HG03039 (cell line): ENCODE results near the gene OSBPL5.

Experiments used
- ATAC-seq: cut with Tn5 transposase; IDR thresholded peaks from one replicate; pipeline ENCODE4 v1.9.1; 2021; ENCODE audit warnings: mild to moderate bottlenecking, moderate library complexity; ENCODE audit not compliant: unreplicated experiment

The OSBPL5 gene

DNA sequence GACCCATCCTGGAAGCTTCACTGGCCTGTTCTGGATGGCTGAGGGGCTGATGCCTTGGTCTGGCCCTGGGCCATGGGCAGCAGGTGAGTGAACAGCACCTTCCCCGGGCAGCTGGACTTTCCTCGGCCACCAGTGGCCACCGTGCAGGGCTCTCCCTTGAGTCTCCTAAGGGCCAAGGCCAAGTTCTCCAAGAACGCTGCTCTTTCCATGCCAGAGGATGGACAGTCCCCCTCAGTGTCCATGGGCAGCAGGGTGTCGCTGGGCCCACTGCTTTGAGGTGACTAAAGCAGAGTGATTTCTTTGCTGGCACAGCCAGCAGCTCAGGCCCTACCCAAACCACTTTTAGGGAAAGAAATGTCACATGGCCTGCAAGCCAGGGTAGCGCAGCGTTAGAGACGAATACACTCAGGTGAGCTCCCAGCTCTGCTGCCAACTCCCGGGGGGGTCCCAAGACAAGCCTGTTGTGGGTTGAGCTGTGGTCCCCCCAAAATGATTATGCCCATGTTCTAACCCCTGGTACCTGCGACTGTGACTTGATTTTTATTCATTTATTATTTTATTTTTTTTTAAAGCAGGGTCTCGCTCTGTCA is 104.6 kb downstream of the OSBPL5 start:
- ATAC-seq = no peak

GRCh38 chr11:3058753-3059664 is 106.1 kb downstream of the OSBPL5 start:
- no peak for ATAC-seq

DNA sequence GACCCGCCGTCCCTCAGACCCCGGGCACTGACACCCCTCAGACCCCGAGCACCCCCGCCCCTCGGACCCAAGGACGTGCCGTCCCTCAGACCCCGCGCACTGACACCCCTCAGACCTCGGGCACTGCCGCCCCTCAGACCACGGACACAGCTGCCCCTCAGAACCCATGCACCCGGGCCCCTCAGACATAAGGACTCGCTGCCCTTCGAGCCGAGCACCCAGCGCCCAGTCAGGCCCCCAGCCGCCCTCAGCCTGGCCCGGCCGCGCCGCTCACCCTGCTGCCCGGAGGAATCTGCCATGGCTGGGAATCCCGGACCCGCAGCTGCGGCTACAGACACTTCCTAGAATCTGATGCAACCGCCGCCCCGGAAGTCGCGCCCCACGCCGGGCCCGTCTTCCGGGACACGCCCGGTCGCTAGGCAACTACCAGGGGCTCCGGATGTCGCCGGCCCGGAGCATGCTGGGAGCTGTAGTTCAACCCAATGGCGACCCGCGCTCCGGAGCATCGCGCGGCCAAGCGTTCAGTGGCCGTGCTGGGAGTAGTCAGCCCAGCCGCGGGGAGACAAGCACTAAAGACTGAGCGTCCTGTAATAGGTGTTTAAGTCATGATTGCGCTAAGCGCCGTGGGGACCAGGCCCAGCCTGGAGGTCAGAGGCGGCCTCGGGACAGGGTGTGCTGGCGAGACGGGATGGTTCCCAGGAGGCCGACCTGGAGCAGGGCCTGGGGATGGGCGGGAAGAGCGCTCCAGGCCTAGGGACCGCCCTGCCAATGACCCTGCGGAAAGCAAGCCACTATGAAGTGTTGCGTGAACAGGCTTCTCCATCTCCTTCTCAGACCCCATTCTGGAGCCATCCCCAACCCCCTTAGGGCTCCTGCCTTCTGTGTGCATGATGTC is 107.8 kb downstream of the OSBPL5 start, which contains the start of gene CARS1:
TSS of gene CARS1 (minus strand) at position 355 of the 895 bp plus-strand sequence. CDS start at position 299, 56 bp downstream.
- ATAC-seq = peak; percentile 97

GRCh38 chr11:3056296-3057068 is 108.6 kb downstream of the OSBPL5 start:
- ATAC-seq = no peak

- ATAC-seq = no peak
Measured at GRCh38 chr11:3055891-3056290, 109.2 kb downstream of the OSBPL5 start.

- ATAC-seq = no peak
Measured at GRCh38 chr11:3052567-3052966, 112.5 kb downstream of the OSBPL5 start.

GRCh38 chr11:3052109-3052479 is 113.0 kb downstream of the OSBPL5 start:
- no peak for ATAC-seq

DNA sequence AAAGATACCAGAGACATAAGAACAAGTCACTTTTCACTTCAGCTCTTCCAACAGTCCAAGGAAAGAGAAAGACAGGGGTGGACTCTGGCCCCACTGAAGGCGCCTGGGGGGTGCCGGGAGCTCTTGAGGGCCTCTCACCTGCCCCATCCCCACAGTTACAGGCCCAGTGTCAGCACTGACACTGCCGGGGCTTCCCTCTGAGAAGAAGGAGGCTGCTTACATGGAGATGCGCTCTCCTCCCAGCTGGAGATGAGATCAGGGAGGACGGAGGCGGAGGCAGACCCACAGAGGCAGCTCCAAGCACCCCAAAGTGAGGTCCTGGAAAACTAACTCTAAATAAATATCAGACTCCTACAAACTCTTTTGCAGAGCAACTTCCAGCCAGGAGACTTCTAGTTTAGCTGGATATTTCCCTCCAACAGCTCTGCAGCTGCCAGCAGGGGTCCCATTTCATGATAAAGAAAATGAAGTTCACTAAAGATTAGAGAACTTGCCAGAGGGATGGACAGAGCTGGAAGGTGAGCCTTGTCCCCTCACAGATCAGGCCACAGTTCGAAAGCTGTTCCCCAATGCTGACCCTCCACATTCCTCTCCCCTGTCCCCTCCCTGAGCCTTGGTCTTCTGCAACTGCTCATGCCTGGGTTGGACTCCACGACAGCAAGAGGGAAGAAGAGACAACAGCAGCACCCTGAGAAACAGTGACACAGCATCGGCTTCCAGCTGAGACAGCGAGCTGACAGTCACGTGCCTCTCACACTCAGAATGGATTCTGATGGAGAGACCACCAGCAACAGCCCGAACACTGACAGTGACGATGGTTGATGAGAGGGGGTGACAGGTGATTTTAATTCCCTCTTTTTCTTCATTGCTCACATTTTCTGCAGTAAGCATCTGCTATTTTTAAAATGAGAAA is 113.7 kb downstream of the OSBPL5 start:
- no peak for ATAC-seq

GRCh38 chr11:3050386-3051195 is 114.5 kb downstream of the OSBPL5 start:
- no peak for ATAC-seq

GRCh38 chr11:3049430-3050243 is 115.5 kb downstream of the OSBPL5 start:
- peak; percentile 81 for ATAC-seq

GRCh38 chr11:3047637-3048036 is 117.5 kb downstream of the OSBPL5 start:
- no peak for ATAC-seq

- no peak for ATAC-seq
Measured at GRCh38 chr11:3046641-3047040, 118.5 kb downstream of the OSBPL5 start.

DNA sequence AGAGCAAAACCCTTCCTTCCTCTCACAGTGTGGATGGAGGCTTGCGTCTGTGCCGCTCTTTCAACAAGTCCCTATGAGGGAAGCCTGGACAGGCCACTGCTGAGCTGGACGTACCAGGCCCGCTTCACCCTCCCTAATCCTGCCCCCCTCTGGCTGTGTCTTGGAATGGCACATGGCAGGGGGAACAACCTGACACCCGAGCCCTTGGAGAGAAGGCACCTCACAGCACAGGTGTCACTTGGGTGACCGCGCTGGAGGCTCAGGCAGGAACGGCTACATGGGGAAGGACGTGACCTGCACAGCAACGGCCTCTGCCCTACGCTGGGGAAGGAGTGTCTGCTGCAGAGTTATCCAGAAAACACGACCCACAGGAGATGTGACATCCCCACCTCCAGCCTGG is 118.9 kb downstream of the OSBPL5 start:
- no peak for ATAC-seq

GRCh38 chr11:3044915-3045314 is 120.2 kb downstream of the OSBPL5 start:
- ATAC-seq = no peak

GRCh38 chr11:3044004-3044403 is 121.1 kb downstream of the OSBPL5 start:
- ATAC-seq = no peak

GRCh38 chr11:3043315-3043871 is 121.7 kb downstream of the OSBPL5 start:
- no peak for ATAC-seq

GRCh38 chr11:3042496-3043314 is 122.4 kb downstream of the OSBPL5 start:
- no peak for ATAC-seq
